Hepatocyte (in vitro differentiated cells): ENCODE data around the gene SIRT1.

Source experiments
- EZH2 ChIP-seq: fragments of 200-600 bp; sonication (generic); IDR thresholded peaks from 2 replicates; pipeline ENCODE4 v1.6.1; 2016; ENCODE audit warnings: antibody characterized with exemption, mild to moderate bottlenecking, borderline replicate concordance
- TF ChIP-seq, protein P1 (sequence below): fragments of 200-600 bp; sonication (generic); IDR thresholded peaks from 2 replicates; pipeline ENCODE4 v1.5.1; 2016; ENCODE audit warnings: antibody characterized with exemption, mild to moderate bottlenecking; ENCODE audit not compliant: poor library complexity

DNA sequence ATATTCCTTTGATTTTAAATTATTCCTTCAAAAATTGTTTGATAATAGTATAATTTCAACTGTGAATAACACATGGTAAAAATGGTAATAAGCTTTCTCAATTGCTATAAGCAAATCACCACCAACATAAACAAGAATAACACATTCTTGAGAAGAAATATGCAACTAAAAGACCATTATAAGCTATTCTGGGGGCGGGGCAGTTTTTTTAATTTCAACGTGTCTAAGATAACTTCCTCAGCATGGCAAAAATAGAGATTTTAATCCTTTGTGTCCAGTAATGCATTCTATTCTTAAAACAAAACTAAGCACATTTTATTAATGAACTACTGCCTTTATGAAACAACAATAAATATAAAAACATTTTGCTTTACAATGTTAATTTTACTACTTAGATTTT lies 48.0 kb upstream of the SIRT1 start:
- TF ChIP-seq, protein P1, sequence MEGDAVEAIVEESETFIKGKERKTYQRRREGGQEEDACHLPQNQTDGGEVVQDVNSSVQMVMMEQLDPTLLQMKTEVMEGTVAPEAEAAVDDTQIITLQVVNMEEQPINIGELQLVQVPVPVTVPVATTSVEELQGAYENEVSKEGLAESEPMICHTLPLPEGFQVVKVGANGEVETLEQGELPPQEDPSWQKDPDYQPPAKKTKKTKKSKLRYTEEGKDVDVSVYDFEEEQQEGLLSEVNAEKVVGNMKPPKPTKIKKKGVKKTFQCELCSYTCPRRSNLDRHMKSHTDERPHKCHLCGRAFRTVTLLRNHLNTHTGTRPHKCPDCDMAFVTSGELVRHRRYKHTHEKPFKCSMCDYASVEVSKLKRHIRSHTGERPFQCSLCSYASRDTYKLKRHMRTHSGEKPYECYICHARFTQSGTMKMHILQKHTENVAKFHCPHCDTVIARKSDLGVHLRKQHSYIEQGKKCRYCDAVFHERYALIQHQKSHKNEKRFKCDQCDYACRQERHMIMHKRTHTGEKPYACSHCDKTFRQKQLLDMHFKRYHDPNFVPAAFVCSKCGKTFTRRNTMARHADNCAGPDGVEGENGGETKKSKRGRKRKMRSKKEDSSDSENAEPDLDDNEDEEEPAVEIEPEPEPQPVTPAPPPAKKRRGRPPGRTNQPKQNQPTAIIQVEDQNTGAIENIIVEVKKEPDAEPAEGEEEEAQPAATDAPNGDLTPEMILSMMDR, result no peak
- TF ChIP-seq EZH2, result no peak
